Hepatic stellate cell (primary cell): Measurements from ENCODE around the gene FGF12.

ENCODE experiments used
- DNase-seq: peaks from one replicate; pipeline ENCODE4 v3.0.0; 2011; ENCODE audit warnings: low spot score

The FGF12 gene

DNA sequence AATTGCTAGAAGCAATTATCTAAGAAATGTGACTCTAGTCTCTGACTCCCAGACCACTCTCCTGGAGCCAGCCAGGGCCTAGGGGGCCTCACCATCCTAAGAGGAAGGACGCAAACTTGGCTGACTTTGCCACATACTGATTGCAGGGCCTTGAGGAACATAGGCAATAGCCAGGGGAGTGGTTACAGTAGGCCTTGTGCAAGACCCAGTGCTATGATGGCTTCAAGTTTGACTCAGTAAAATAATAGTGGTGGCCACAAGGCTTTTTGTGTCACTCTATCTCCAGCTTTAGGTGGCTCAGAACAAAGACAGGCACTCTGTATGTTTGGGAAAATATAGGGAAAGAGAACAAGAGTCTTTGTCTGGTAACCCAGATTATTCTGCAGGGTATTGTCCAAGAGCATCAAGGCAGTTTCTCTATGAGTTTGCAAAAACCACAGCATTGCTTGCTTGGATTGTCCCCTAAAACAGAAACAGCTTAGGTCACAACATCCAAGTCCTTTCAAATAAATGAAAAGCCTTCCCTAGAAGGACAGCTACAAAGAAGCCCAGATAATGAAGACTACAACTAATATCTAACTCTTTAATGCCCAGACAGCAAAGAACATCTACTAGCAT is 634.8 kb downstream of the FGF12 start:
- no peak for DNase-seq

- DNase-seq: no peak
Observed at GRCh38 chr3:192091831-192092230, 635.5 kb downstream of the FGF12 start.

GRCh38 chr3:192090586-192090985 is 636.8 kb downstream of the FGF12 start:
- DNase-seq: no peak
